Occipital lobe (tissue), 2 donors: Measurements from ENCODE around the gene HOXA4. TPM values are rescaled to one million over a fixed set of nuclear protein-coding genes. Genes with fewer than 3 reads are reported as not detected.

Experiments used
- DNase-seq: peaks from one replicate; lab custom pipeline; 2025; lab: John Stamatoyannopoulos, UW
- total RNA-seq: library from RNA; depleted of rRNA; stranded (reverse); fragments of >200 nt; gene quantifications from one replicate; pipeline ENCODE4 v1.2.3, GENCODE V29; 2014

Gene HOXA4
- total RNA-seq, 1 donor from 2014 or later: not detected

DNA sequence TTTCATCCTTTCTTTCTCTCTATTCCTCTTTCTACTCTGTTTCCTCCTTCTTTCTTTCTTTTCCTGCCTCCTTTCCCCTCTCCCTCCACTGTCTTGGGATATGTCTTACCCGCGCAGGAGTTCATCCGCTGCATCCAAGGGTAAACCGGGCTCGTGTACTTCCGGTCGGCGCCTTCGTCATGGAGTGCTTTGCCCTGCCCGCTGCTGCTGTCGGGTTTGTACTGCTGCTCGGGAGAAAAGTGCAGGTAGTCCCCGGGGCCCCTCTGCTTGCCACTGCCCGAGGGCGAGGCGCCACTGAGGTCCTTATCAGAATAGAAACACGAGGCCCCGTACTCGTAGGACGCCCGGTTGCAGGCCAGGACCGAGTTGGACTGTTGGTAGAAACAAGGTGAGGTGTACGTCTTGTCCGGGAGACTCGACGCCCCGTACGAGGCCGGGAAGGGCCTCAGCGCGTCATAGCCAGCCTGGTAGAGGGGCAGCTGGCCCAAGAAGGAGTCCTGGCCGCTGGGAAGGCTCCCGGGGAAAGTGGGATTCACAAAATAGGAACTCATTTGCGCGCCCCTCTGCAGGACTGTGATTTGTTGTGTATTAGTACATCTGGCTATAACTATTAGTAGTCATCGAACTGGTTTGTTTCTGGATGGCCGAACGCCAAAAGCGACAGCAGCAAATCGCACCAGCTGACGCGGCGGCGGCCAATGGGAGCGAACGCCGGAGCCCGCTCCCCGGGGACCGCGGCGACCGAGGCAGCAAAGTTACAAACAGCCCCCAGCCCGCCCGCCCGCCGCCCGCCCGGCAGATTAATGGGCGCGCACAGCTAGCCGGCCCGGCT lies 16.9 kb upstream of the HOXA4 start, which contains the start of gene HOXA6:
HOXA6 (minus strand) TSS at position 576 of the 832 bp plus-strand sequence; CDS start at position 551, 25 bp downstream.
- no peak for DNase-seq

DNA sequence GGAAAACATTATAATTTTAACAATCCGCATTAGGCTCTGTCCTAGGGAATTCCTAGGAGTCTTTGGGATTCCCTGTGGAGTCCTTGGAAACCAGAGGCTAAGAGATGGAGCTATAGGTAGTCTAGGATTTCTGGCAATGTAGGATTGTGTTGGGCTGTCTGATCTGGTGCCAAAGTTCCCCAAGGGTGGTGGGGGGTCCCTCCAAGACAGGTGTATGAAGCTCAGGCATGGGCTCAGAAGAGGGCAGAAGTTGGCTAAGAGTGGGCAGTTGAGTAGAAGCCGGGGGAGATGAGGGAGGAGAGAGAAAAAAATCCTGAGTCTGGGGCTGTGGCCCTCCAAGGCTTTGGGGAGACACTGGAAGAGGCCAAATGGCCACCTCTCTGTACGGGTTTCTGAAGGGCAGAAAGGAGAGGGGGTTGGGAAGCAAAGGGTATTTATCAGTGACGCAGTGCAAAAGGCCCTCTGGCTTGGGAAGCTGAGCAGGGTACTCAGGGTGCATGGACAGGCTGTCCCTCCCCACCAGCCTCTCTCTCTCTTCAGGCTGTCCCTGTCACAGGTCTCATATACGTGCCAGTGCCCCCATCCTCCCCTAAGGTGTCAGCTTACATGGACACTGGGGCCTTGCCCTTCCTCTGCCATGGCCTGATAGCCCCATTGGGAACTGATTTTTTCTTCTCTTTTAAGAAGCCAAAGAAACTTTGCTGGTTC lies 16.1 kb upstream of the HOXA4 start:
- no peak for DNase-seq

- no peak for DNase-seq
Observed at GRCh38 chr7:27145914-27146412, 15.4 kb upstream of the HOXA4 start.

GRCh38 chr7:27145165-27145913 lies 14.8 kb upstream of the HOXA4 start:
- no peak for DNase-seq

- DNase-seq: no peak
Observed at GRCh38 chr7:27144781-27145164, 14.2 kb upstream of the HOXA4 start.

DNA sequence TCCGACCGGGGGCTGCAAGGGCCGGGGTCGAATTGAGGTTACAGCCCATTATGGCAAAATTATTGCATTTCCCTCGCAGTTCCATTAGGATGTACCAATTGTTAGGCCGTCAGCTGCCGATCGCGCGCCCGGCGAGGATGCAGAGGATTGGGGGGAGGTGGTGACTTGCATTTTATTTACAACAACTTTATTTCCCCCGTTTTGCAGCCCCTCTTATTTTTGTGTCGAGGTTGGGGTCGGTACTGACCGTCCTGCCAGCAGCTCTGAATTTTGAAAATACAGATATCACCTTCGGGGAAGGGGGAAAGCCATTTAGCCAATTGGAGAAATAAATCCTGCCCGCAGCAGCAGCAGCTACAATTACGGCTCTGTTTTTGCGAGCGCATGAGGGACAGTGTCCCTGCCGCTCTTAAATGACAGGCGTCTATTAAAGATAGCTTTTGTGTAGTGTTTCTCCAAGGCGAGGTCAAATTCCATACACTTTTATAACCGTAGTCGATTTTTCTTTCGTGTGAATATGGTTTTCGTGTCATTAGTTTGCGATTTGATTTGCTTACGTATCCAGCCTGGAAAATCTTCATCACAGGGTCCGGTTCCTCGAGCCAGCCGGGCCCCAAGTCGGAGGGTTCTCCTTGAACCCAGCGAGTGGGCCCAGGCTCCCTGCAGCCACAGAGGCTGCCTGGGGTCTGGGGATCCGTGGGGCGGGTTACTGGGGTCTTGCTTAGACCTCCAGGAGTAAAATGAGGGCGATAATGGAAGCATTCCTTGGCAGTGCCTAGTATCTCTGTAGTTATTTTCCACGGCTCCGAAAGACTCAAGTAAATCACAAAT lies 13.6 kb upstream of the HOXA4 start:
- DNase-seq: no peak

DNA sequence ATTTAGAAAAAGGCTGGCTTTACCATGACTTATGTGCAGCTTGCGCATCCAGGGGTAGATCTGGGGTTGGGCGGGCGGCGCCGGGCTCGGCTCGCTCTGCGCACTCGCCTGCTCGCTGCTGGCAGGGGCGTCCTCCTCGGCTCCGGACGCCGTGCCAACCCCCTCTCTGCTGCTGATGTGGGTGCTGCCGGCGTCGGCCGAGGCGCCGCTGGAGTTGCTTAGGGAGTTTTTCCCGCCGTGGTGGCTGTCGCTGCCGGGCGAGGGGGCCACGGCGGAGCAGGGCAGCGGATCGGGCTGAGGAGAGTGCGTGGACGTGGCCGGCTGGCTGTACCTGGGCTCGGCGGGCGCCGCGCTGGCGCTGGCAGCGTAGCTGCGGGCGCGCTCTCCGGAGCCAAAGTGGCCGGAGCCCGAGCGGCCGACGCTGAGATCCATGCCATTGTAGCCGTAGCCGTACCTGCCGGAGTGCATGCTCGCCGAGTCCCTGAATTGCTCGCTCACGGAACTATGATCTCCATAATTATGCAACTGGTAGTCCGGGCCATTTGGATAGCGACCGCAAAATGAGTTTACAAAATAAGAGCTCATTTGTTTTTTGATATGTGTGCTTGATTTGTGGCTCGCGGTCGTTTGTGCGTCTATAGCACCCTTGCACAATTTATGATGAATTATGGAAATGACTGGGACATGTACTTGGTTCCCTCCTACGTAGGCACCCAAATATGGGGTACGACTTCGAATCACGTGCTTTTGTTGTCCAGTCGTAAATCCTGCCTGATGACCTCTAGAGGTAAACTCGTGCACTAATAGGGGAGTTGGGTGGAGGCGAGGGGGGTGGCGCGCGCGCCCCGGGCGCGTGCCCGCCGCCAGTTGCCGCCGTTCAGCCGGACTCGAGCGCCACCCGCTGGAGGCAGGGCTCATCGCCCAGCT lies 12.7 kb upstream of the HOXA4 start, which contains the start of gene HOXA5:
HOXA5 (minus strand) TSS at position 659 of the 927 bp plus-strand sequence; CDS start at position 585, 74 bp downstream.
- DNase-seq: no peak

- no peak for DNase-seq
Observed at GRCh38 chr7:27142580-27143022, 12.0 kb upstream of the HOXA4 start.

DNA sequence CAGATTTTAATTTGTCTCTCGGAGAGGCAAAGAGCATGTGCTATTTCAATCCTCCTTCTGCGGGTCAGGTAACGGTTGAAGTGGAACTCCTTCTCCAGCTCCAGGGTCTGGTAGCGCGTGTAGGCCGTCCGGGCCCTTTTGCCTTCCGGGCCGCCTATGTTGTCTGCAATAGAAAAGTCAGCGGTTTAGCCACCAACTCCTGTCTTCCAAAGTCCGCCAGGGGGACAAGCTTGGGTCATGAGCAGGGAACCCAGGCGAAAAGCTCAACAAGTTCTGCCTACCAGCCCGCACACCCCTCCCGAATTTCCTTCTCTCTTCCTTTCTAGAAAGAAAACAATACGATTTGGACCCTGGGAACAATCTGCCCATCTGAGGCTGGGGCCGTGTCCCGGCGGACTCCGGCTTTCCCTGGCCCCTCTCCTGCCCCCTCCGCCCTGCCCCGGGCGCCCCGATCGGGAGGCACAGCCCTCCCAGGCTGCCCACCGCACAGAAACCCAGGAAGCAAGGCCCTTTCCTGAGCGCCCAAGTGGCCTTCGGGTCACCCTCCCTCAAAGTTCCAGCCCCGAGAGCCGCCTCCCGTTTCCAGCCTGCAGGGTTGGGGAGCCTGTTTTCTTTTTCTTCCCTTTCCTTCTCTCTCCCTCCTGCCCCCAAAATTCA lies 11.5 kb upstream of the HOXA4 start:
- DNase-seq: no peak

GRCh38 chr7:27141137-27141922 lies 10.8 kb upstream of the HOXA4 start:
- DNase-seq: no peak

DNA sequence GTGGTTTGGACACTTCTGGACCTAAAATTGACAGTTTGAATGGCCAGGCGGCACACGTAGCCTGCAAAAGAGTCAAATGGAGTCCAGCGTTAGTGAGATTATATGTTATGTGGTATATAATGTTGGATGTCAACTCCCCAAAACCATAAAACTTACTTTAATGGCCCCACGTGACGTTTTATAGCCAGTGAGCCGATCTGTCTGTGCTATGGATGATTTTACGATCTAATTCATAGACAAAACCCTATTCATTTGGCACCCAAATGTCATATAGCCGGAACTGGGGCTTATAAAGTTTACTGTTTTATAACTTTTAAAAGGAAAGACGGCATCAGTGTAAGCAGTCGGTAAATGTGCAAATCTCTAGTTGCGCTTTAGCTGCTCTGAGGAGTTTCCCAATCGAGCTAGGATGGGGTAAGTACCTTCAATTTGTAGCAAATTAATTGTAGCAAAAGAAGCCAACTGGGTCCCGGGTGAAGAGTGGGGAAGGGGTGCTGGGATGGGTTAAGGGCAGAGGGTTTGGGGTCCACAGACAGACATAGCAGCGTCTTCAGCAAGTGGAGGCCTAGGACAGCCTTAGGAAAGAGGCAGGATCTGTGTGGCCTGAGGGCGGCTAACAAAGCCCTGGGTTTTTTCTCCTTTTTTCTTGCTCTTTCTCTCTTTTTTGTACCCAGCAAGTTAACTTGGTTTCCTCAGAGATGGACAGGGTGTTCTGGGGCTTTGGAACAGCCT lies 9.7 kb upstream of the HOXA4 start:
- no peak for DNase-seq

DNA sequence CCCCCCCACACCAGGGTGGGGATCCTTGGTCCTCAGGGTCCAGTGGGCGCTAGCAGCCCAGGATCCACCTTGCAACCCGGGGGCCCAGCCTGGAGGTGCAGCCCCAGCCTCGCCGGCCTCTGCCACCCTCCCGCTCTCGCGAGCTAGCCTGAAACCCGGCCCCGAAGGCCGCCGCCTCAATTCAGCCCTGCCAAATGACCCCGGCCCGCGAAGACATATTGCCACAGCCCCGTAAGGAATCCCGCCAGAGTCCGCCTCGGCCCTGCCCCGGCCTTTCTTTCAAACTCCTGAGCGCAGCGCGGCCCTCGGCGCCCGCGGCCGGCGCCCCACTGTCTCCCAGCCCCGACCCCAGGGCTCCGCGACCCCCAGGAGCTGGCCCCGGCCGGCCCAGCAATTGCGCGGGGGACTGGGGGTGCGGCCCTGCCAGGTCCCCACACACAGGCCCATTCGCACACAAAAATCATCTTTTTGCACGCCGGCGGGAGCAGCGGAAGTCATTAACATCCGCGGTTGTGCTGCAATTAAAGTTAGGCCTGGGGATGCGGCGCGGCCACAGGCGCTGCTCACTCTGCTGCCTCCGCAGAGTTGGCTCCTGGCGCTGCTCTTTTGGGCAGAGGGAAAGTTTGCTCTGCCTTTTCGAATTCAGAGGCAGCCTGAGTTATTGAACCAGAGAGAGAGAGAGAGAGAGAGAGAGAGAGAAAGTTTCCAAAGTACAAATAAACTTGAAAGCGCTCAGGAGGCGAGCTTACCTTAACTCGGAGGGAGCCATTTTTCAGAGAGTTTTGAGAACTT lies 9.0 kb upstream of the HOXA4 start:
- no peak for DNase-seq

GRCh38 chr7:27138985-27139333 lies 8.4 kb upstream of the HOXA4 start:
- DNase-seq: no peak

DNA sequence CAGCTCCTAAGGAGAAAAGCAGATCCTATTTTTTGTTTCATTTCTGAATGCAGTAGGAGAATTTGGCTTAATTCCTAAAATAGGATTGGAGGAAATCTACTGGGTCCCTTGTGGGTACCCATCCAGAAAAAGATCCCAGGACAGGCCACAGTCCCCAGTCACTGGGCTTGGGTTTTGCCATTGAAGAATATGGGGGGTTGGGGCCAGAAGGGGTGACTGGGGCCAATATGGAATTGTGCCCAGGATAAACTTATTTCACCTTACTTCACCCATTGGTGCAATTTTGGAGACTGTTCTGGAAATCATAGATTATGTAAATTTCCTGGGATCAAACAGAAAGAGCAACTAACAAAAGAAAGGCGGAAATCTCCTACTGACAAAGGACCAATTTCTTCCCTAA lies 7.9 kb upstream of the HOXA4 start:
- DNase-seq: no peak

- no peak for DNase-seq
Observed at GRCh38 chr7:27137640-27138315, 7.2 kb upstream of the HOXA4 start.

DNA sequence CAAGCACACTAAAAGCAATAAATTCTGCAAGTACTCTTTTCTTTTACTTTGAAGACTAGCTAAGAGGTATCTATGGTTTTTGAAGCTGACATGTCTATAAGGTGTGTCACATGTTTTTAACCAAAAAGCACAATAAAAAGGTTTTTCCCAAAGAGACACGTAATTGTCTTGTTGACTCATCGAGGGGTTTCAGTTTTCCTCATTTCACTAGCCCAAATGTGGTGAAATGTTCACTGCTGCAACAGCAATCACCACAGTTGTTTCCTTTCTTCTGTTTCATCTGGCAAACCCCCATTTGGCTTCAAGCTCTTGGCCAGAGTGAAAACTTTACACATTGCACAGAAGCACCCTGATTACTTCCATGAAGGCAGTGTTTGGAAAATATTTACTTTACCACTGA lies 3.8 kb upstream of the HOXA4 start:
- no peak for DNase-seq
